GM18508 (cell line): Measurements from ENCODE around the gene CDKAL1.
A peak's percentile ranks its signal among the peaks of the same experiment; 100 is the strongest.

Experiments
- ATAC-seq: cut with Tn5 transposase; IDR thresholded peaks from one replicate; pipeline ENCODE4 v1.9.1; 2021; ENCODE audit warnings: moderate number of reproducible peaks; ENCODE audit not compliant: insufficient read depth, unreplicated experiment

CDKAL1 gene

GRCh38 chr6:20979076-20979475, 444.8 kb downstream of the CDKAL1 start:
- no peak for ATAC-seq

GRCh38 chr6:20983961-20984360, 449.7 kb downstream of the CDKAL1 start:
- no peak for ATAC-seq

GRCh38 chr6:20985821-20986220, 451.6 kb downstream of the CDKAL1 start:
- ATAC-seq: no peak

- ATAC-seq: no peak
These were observed 457.7 kb downstream of the CDKAL1 start for GRCh38 chr6:20991910-20992309.

- no peak for ATAC-seq
These were observed 461.8 kb downstream of the CDKAL1 start for GRCh38 chr6:20996099-20996498.

- ATAC-seq: no peak
These were observed 463.0 kb downstream of the CDKAL1 start for GRCh38 chr6:20997143-20997769.

- no peak for ATAC-seq
These were observed 463.5 kb downstream of the CDKAL1 start for GRCh38 chr6:20997770-20998147.

GRCh38 chr6:20998748-20999448, 464.6 kb downstream of the CDKAL1 start:
- no peak for ATAC-seq

- no peak for ATAC-seq
These were observed 466.1 kb downstream of the CDKAL1 start for GRCh38 chr6:21000331-21000801.

GRCh38 chr6:21001736-21002135, 467.5 kb downstream of the CDKAL1 start:
- ATAC-seq: no peak

- peak; percentile 58 for ATAC-seq
These were observed 469.7 kb downstream of the CDKAL1 start for GRCh38 chr6:21003780-21004541.

- ATAC-seq: no peak
These were observed 471.7 kb downstream of the CDKAL1 start for GRCh38 chr6:21005816-21006570.

- no peak for ATAC-seq
These were observed 485.4 kb downstream of the CDKAL1 start for GRCh38 chr6:21019614-21020013.

- ATAC-seq: peak; percentile 95
These were observed 488.3 kb downstream of the CDKAL1 start for GRCh38 chr6:21022343-21023107.

GRCh38 chr6:21023210-21023609, 489.0 kb downstream of the CDKAL1 start:
- ATAC-seq: no peak

GRCh38 chr6:21024616-21025015, 490.4 kb downstream of the CDKAL1 start:
- ATAC-seq: no peak

- no peak for ATAC-seq
These were observed 492.5 kb downstream of the CDKAL1 start for GRCh38 chr6:21026576-21027273.

GRCh38 chr6:21027507-21027906, 493.2 kb downstream of the CDKAL1 start:
- no peak for ATAC-seq

GRCh38 chr6:21031182-21031581, 496.9 kb downstream of the CDKAL1 start:
- no peak for ATAC-seq
